Choroid plexus epithelial cell (primary cell): ENCODE measurements around the gene RSRC1.
A peak's percentile ranks its signal among the peaks of the same experiment; 100 is the strongest.
"Not testable (repeated sequence)": the region's sequence is repeated elsewhere in the genome, so short reads cannot be mapped to it uniquely, and the experiment has no call there.

Experiments
- DNase-seq: peaks from one replicate; pipeline ENCODE4 v3.0.0-alpha.2; 2010; ENCODE audit warnings: low read depth
- H3K4me3 ChIP-seq: 2 replicates; pipeline ENCODE4 v1.5.1; 2011; ENCODE audit warnings: low read depth, mild to moderate bottlenecking, control low read depth, low read length, moderate library complexity
- CTCF ChIP-seq: conservative IDR thresholded peaks from 2 replicates; pipeline ENCODE4 v1.5.1; 2011; ENCODE audit warnings: low read depth, mild to moderate bottlenecking, control low read depth, inconsistent platforms, low read length, moderate library complexity

The RSRC1 gene, protein sequence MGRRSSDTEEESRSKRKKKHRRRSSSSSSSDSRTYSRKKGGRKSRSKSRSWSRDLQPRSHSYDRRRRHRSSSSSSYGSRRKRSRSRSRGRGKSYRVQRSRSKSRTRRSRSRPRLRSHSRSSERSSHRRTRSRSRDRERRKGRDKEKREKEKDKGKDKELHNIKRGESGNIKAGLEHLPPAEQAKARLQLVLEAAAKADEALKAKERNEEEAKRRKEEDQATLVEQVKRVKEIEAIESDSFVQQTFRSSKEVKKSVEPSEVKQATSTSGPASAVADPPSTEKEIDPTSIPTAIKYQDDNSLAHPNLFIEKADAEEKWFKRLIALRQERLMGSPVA

GRCh38 chr3:158109804-158110657, at the start of gene RSRC1:
TSS of gene RSRC1 (plus strand) at chr3:158110089. CDS start at chr3:158122105, 12,016 bp downstream.
- DNase-seq, result peak; percentile 93
- H3K4me3 ChIP-seq, result peak within 1 kb of the TSS; percentile 97
- no peak for TF ChIP-seq CTCF

GRCh38 chr3:158065574-158065973, 44.3 kb upstream of the RSRC1 start:
- not testable (repeated sequence) for DNase-seq, H3K4me3 ChIP-seq

DNA sequence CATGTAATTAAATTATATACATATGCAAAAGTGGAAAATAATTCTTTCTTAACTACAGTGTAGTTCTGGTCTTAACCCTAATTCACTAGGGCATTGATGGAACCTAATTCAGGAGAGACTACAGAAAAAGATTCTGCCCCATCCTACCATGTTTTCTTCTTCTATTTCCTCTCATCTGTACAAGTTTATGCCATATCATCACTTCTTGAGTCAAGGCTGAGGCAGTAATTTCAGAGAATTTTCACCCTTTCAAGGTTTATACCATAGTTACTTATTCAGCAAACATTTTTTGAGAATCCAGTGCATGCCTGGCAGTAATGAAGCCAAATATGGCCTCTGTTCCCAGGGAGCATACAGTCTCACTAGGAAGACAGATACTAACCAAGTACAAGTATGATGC, 37.1 kb upstream of the RSRC1 start:
- no peak for TF ChIP-seq CTCF
- no peak for DNase-seq
- H3K4me3 ChIP-seq, result no peak overlapping the region

DNA sequence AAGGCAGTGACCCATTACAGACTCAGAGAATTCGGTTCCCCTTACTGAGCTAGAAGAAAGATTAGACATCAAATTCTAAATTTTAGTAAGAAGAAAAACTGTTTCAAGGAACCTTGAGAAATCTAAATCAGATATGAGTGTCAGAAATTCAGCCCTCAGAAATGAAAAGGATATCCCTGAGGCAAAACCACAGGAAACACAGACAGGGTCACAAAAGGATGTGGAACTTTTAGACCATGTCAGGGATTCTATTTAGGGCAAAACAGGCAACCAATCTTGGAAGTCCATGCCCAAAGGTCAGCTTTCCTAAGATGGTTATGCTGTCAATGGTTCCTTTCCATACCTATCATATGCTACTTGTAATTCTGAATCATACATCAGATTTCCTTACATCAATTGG, 35.3 kb upstream of the RSRC1 start:
- TF ChIP-seq CTCF, result no peak
- H3K4me3 ChIP-seq, result no peak overlapping the region

DNA sequence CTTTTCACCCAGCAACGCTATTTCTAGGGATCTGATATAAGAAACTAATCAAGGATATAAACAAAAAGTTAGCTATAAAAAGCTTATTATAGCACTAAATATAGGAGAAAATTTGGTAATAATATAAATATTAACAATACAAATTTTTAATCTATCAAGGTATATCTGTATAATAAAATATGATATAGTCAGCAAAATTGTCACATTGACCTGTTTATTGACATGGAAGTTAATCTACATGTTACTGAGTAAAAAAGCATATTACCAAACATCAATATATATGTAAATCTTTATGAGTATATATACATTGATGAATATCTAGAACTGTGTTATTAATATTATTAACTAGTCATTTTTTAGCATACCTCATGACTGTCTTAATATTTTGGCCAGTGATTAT, 30.3 kb upstream of the RSRC1 start:
- TF ChIP-seq CTCF, result no peak
- no peak overlapping the region for H3K4me3 ChIP-seq
- DNase-seq, result no peak

More for the DNA sequence above, 35.3 kb upstream of the RSRC1 start:
- DNase-seq, result no peak

GRCh38 chr3:158084651-158085050, 25.2 kb upstream of the RSRC1 start:
- no peak overlapping the region for H3K4me3 ChIP-seq
- no peak for TF ChIP-seq CTCF
- no peak for DNase-seq

- H3K4me3 ChIP-seq, result no peak overlapping the region
- DNase-seq, result no peak
- no peak for TF ChIP-seq CTCF
Observed at GRCh38 chr3:158085358-158085757, 24.5 kb upstream of the RSRC1 start.
